ENCODE measurements around the gene PAM. TPM values are rescaled to one million over a fixed set of nuclear protein-coding genes. Genes with fewer than 3 reads are reported as not detected.

Gene PAM
- total RNA-seq, 1 experiment from 2014 or later = 142 TPM

- H3K27me3 Mint-ChIP-seq (ENCODE audit: unreplicated experiment) = no peaks in the 10 kb centered on the region
- H3K27ac Mint-ChIP-seq (ENCODE audit: unreplicated experiment) = no peak overlapping the region
- H3K36me3 Mint-ChIP-seq (ENCODE audit: insufficient read depth, unreplicated experiment) = no peaks in the 10 kb centered on the region
- H3K4me3 Mint-ChIP-seq (ENCODE audit: low read depth, unreplicated experiment) = no peak overlapping the region
- TF ChIP-seq CTCF (IDR thresholded peaks at IDR 0.05; ENCODE audit: unreplicated experiment) = no peak
- CTCF ChIA-PET = no interaction called here
- intact Hi-C loops (cut with micrococcal nuclease; ENCODE audit: unreplicated experiment) = no loop called here
- BruUV-seq (replicated peaks) = no TSS peak
- peaks cover 32% of the 10 kb centered on the region for H3K9me3 Mint-ChIP-seq (ENCODE audit: low read depth, unreplicated experiment)
- H3K4me1 Mint-ChIP-seq (ENCODE audit: low read depth, unreplicated experiment) = no peaks in the 10 kb centered on the region
- DNase-seq = no peak
Observed at GRCh38 chr5:103075442-103075841, 320.3 kb downstream of the PAM start.
